Activated T-helper 17 cell treated with anti-CD3 and anti-CD28 coated beads, Interleukin-2, amount 50 U/mL, for 72 hours (primary cell): ENCODE measurements around the gene RNPS1. TPM values are rescaled to one million over a fixed set of nuclear protein-coding genes. Genes with fewer than 3 reads are reported as not detected.
A peak's percentile ranks its signal among the peaks of the same experiment; 100 is the strongest.

ENCODE experiments used
- ATAC-seq: fragments of 150-1000 bp; cut with Tn5 transposase; replicated peaks from 2 replicates; pipeline ENCODE4 v1.10.0; 2021; ENCODE audit warnings: mild to moderate bottlenecking, moderate library complexity
- H3K27ac Mint-ChIP-seq: one replicate; pipeline ENCODE4 v1.8.0; 2022; ENCODE audit warnings: mixed read lengths
- H3K27me3 Mint-ChIP-seq: one replicate; pipeline ENCODE4 v1.8.0; 2022; ENCODE audit warnings: mixed read lengths
- H3K36me3 Mint-ChIP-seq: one replicate; pipeline ENCODE4 v1.8.0; 2022; ENCODE audit warnings: low read depth, mild to moderate bottlenecking, mixed read lengths
- H3K4me1 Mint-ChIP-seq: one replicate; pipeline ENCODE4 v1.8.0; 2022; ENCODE audit warnings: mixed read lengths
- H3K4me3 Mint-ChIP-seq: one replicate; pipeline ENCODE4 v1.8.0; 2022; ENCODE audit warnings: mild to moderate bottlenecking, mixed read lengths
- H3K9me3 Mint-ChIP-seq: one replicate; pipeline ENCODE4 v1.8.0; 2022; ENCODE audit warnings: mixed read lengths
- total RNA-seq, 2 donors: library from RNA; stranded (reverse); gene quantifications; one replicate each; pipeline ENCODE4 v1.2.3, GENCODE V29; 2022

The RNPS1 gene
- total RNA-seq, 2 donors from 2014 or later = 205 to 314 TPM

- no peak within 1 kb of the TSS for H3K27ac Mint-ChIP-seq
- H3K4me1 Mint-ChIP-seq = peaks cover 12% of the 10 kb centered on the region
- H3K4me3 Mint-ChIP-seq = peak within 1 kb of the TSS; percentile 89
- no peak for ATAC-seq
- H3K27me3 Mint-ChIP-seq = no peaks in the 10 kb centered on the region
- H3K9me3 Mint-ChIP-seq = no peaks in the 10 kb centered on the region
- peaks cover 44% of the 10 kb centered on the region for H3K36me3 Mint-ChIP-seq
Measured at GRCh38 chr16:2210386-2211365, 57.2 kb downstream of the RNPS1 start, which contains the start of gene BRICD5. BRICD5 (minus strand) TSS chr16:2210863; CDS start chr16:2210833, 30 bp downstream.

- Mint-ChIP-seq H3K27ac (no peak overlapping the region), H3K36me3 (peaks cover 44% of the 10 kb centered on the region), H3K4me3 (no peak overlapping the region), H3K4me1 (peaks cover 12% of the 10 kb centered on the region), H3K9me3 (no peaks in the 10 kb centered on the region), H3K27me3 (no peaks in the 10 kb centered on the region)
- ATAC-seq = no peak
Measured at GRCh38 chr16:2210009-2210332, 58.0 kb downstream of the RNPS1 start.

DNA sequence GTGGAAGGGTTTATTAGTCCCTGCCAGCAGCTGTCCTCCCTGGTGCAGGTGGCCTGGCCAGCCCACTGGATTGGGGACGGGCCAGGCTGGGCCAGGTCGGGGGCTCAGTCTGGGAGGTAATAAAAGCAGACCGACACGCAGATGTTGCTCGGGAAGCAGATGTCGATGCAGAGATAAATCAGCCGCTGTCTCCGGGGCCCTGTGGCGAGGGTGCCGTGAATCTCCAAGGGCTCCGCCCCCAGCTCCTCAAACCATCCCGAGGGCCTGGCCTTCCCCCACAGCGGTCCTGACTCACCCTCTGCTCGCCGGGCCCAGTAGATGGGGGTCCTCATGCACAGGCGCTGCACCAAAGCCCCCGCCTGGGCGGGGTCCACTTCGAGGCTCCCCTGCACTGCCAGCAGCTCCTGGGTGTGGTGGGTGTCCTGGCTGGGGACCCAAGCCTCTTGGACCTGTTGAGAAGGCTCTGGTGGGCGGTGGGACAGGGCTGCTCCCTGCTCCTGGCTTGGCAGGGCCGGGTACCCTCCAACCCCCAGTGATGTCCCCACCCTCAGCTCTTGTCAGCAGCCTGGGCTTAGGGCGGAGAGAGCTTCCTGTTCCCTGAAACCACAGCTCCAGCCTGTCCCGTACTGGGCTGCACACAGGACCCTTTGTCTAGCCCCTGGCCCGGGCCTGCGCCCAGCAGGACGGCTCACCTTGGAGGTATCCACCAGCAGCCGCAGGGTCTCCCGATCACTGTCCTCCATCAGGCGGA is 58.5 kb downstream of the RNPS1 start:
- ATAC-seq = no peak
- H3K4me1 Mint-ChIP-seq = peaks cover 15% of the 10 kb centered on the region
- H3K27me3 Mint-ChIP-seq = no peaks in the 10 kb centered on the region
- H3K4me3 Mint-ChIP-seq = no peak overlapping the region
- no peaks in the 10 kb centered on the region for H3K9me3 Mint-ChIP-seq
- H3K27ac Mint-ChIP-seq = no peak overlapping the region
- H3K36me3 Mint-ChIP-seq = peaks cover 44% of the 10 kb centered on the region

DNA sequence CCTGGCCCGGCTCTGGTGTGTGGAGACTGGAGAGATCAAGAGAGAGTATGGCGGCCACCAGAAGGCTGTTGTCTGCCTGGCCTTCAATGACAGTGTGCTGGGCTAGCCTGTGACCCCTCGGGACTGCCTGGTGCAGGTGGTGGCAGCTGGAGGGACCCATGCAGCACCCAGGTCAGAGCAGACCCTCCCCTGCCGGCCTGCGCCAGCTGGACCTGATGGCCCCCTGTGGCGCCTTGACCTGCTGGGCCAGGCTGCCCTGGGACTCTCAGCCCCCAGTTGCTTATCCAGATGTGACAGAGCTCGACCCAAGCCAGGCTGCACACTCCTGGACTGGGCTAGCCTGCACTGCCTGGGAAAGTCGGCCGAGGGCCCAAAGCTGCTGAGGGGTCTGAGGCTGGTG is 59.2 kb downstream of the RNPS1 start:
- Mint-ChIP-seq H3K27me3 (no peaks in the 10 kb centered on the region), H3K4me1 (peaks cover 17% of the 10 kb centered on the region), H3K9me3 (no peaks in the 10 kb centered on the region), H3K27ac (no peak overlapping the region), H3K36me3 (peaks cover 44% of the 10 kb centered on the region), H3K4me3 (no peak overlapping the region)
- ATAC-seq = no peak

GRCh38 chr16:2208308-2208707 is 59.6 kb downstream of the RNPS1 start:
- Mint-ChIP-seq H3K4me1 (peaks cover 17% of the 10 kb centered on the region), H3K27ac (no peak overlapping the region), H3K9me3 (no peaks in the 10 kb centered on the region), H3K36me3 (peaks cover 39% of the 10 kb centered on the region), H3K4me3 (no peak overlapping the region), H3K27me3 (no peaks in the 10 kb centered on the region)
- no peak for ATAC-seq

- H3K36me3 Mint-ChIP-seq = peaks cover 35% of the 10 kb centered on the region
- H3K27me3 Mint-ChIP-seq = no peaks in the 10 kb centered on the region
- ATAC-seq = no peak
- H3K9me3 Mint-ChIP-seq = no peaks in the 10 kb centered on the region
- peak overlapping the region; percentile 80 for H3K4me3 Mint-ChIP-seq
- no peak overlapping the region for H3K27ac Mint-ChIP-seq
- peaks cover 17% of the 10 kb centered on the region for H3K4me1 Mint-ChIP-seq
Measured at GRCh38 chr16:2207872-2208271, 60.1 kb downstream of the RNPS1 start.

GRCh38 chr16:2206780-2207433 is 61.0 kb downstream of the RNPS1 start:
- Mint-ChIP-seq H3K27me3 (no peaks in the 10 kb centered on the region), H3K27ac (no peak overlapping the region), H3K4me3 (peak overlapping the region; percentile 80), H3K9me3 (no peaks in the 10 kb centered on the region), H3K4me1 (peaks cover 14% of the 10 kb centered on the region), H3K36me3 (peaks cover 29% of the 10 kb centered on the region)
- ATAC-seq = no peak

DNA sequence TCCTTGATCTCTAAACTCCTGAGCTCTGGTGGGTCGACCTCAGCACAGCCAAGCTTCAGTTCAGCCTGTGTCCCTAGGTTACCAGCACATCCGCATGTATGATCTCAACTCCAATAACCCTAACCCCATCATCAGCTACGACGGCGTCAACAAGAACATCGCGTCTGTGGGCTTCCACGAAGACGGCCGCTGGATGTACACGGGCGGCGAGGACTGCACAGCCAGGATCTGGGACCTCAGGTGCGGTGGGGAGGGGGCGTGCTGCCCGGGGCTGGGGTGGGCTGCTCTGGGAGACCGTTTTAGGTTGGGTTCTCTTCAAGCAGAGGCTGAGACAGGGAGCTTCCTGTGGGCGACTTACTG is 61.5 kb downstream of the RNPS1 start:
- H3K4me1 Mint-ChIP-seq = peaks cover 11% of the 10 kb centered on the region
- peak overlapping the region; percentile 22 for H3K27ac Mint-ChIP-seq
- H3K27me3 Mint-ChIP-seq = no peaks in the 10 kb centered on the region
- H3K4me3 Mint-ChIP-seq = peak overlapping the region; percentile 80
- no peaks in the 10 kb centered on the region for H3K9me3 Mint-ChIP-seq
- ATAC-seq = no peak
- H3K36me3 Mint-ChIP-seq = peaks cover 24% of the 10 kb centered on the region

- no peak for ATAC-seq
- H3K4me3 Mint-ChIP-seq = peak overlapping the region; percentile 80
- peaks cover 23% of the 10 kb centered on the region for H3K36me3 Mint-ChIP-seq
- peaks cover 11% of the 10 kb centered on the region for H3K4me1 Mint-ChIP-seq
- H3K27ac Mint-ChIP-seq = peak overlapping the region; percentile 22
- no peaks in the 10 kb centered on the region for H3K9me3 Mint-ChIP-seq
- H3K27me3 Mint-ChIP-seq = no peaks in the 10 kb centered on the region
Measured at GRCh38 chr16:2205967-2206313, 62.0 kb downstream of the RNPS1 start.

- H3K9me3 Mint-ChIP-seq = no peaks in the 10 kb centered on the region
- H3K36me3 Mint-ChIP-seq = peaks cover 23% of the 10 kb centered on the region
- peak within 1 kb of the TSS; percentile 85 for H3K27ac Mint-ChIP-seq
- no peaks in the 10 kb centered on the region for H3K27me3 Mint-ChIP-seq
- ATAC-seq = peak; percentile 83
- peak within 1 kb of the TSS; percentile 80 for H3K4me3 Mint-ChIP-seq
- H3K4me1 Mint-ChIP-seq = peaks cover 11% of the 10 kb centered on the region
Measured at GRCh38 chr16:2205104-2205966, 62.6 kb downstream of the RNPS1 start, which contains the start of gene MLST8. MLST8 (plus strand) TSS chr16:2205454; CDS start chr16:2206086, 632 bp downstream.

DNA sequence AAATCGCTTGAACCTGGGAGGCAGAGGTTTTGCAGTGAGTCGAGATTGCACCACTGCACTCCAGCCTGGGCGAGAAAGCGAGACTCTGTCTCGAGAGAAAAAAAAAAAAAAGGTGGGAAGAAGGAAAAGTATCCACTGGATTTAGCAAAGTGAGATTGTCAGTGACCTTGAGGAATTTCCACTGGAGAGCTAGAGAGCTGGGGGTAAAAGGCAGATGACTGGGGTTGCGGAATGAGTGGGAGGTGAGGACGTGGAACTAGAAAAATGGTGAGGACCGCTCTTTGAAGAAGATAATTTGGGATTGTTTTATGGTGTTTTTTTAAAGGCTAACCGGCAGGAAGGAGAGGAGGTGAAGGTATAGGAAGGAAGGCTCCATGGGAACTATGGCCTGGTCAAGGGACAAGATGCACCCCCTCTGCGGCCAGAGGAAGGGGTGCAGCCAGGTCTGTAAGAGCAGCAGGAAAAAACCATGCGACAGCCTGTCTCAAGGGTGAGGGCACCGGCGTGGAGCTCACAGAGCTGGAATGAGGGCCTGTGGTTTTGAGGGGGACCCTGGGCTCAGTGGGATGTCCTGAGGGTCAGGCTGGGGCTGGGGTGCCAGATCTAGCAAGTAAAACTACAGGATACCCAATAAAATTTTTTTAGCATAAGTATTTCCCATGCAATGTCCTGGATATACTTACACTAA is 63.4 kb downstream of the RNPS1 start:
- ATAC-seq = peak; percentile 0
- Mint-ChIP-seq H3K27me3 (no peaks in the 10 kb centered on the region), H3K4me3 (peak overlapping the region; percentile 80), H3K4me1 (peaks cover 11% of the 10 kb centered on the region), H3K36me3 (peaks cover 23% of the 10 kb centered on the region), H3K27ac (peak overlapping the region; percentile 85), H3K9me3 (no peaks in the 10 kb centered on the region)
